ENCODE measurements around the gene MRC2.
"Not testable (repeated sequence)": the region's sequence is repeated elsewhere in the genome, so short reads cannot be mapped to it uniquely, and the experiment has no call there.

Gene MRC2

GRCh38 chr17:62627219-62627903 is at the start of gene MRC2:
Gene MRC2, plus strand, starts transcription at chr17:62627670. Its CDS starts 133 bp downstream, at chr17:62627803.
- FAIRE-seq (peak; percentile 99), DNase-seq (ENCODE audit: low spot score) (peak; percentile 98)

- no peak for FAIRE-seq
Observed at GRCh38 chr17:62578757-62579487, 48.5 kb upstream of the MRC2 start.

GRCh38 chr17:62580947-62581346 is 46.5 kb upstream of the MRC2 start:
- FAIRE-seq = no peak
- no peak for DNase-seq (ENCODE audit: low spot score)

More at GRCh38 chr17:62578757-62579487, 48.5 kb upstream of the MRC2 start:
- DNase-seq (ENCODE audit: low spot score) = no peak

GRCh38 chr17:62581764-62582163 is 45.7 kb upstream of the MRC2 start:
- FAIRE-seq = no peak
- no peak for DNase-seq (ENCODE audit: low spot score)

- DNase-seq (ENCODE audit: low spot score) = no peak
- no peak for FAIRE-seq
Observed at GRCh38 chr17:62587554-62587953, 39.9 kb upstream of the MRC2 start.

- FAIRE-seq (no peak), DNase-seq (ENCODE audit: low spot score) (no peak)
Observed at GRCh38 chr17:62588109-62588508, 39.4 kb upstream of the MRC2 start.

- no peak for FAIRE-seq
Observed at GRCh38 chr17:62591333-62591732, 36.1 kb upstream of the MRC2 start.

GRCh38 chr17:62591822-62592221 is 35.6 kb upstream of the MRC2 start:
- not testable (repeated sequence) for DNase-seq (ENCODE audit: low spot score); FAIRE-seq

More at GRCh38 chr17:62591333-62591732, 36.1 kb upstream of the MRC2 start:
- DNase-seq (ENCODE audit: low spot score) = no peak

GRCh38 chr17:62592341-62593099 is 35.0 kb upstream of the MRC2 start:
- no peak for DNase-seq (ENCODE audit: low spot score)
- peak; percentile 75 for FAIRE-seq

GRCh38 chr17:62595484-62595883 is 32.0 kb upstream of the MRC2 start:
- DNase-seq (ENCODE audit: low spot score) = no peak
- peak; percentile 23 for FAIRE-seq

GRCh38 chr17:62596662-62597061 is 30.8 kb upstream of the MRC2 start:
- no peak for DNase-seq (ENCODE audit: low spot score)
- FAIRE-seq = no peak

GRCh38 chr17:62597150-62597549 is 30.3 kb upstream of the MRC2 start:
- DNase-seq (ENCODE audit: low spot score) (no peak), FAIRE-seq (no peak)

GRCh38 chr17:62597920-62598319 is 29.6 kb upstream of the MRC2 start:
- no peak for FAIRE-seq
- no peak for DNase-seq (ENCODE audit: low spot score)

- FAIRE-seq = no peak
- DNase-seq (ENCODE audit: low spot score) = no peak
Observed at GRCh38 chr17:62599964-62600657, 27.4 kb upstream of the MRC2 start.

- DNase-seq (ENCODE audit: low spot score) (no peak), FAIRE-seq (no peak)
Observed at GRCh38 chr17:62600805-62601204, 26.7 kb upstream of the MRC2 start.

- DNase-seq (ENCODE audit: low spot score) (no peak), FAIRE-seq (no peak)
Observed at GRCh38 chr17:62601471-62601870, 26.0 kb upstream of the MRC2 start.

- DNase-seq (ENCODE audit: low spot score); FAIRE-seq: not testable (repeated sequence)
Observed at GRCh38 chr17:62603783-62604182, 23.7 kb upstream of the MRC2 start.

GRCh38 chr17:62605588-62605987 is 21.9 kb upstream of the MRC2 start:
- no peak for DNase-seq (ENCODE audit: low spot score)
- FAIRE-seq = no peak

GRCh38 chr17:62611292-62611691 is 16.2 kb upstream of the MRC2 start:
- DNase-seq (ENCODE audit: low spot score) (no peak), FAIRE-seq (no peak)

GRCh38 chr17:62611728-62612127 is 15.7 kb upstream of the MRC2 start:
- DNase-seq (ENCODE audit: low spot score) (no peak), FAIRE-seq (no peak)

- not testable (repeated sequence) for DNase-seq (ENCODE audit: low spot score)
- FAIRE-seq = peak; percentile 73
Observed at GRCh38 chr17:62612289-62612688, 15.2 kb upstream of the MRC2 start.
